ENCODE data around the gene TMEM63A.

TMEM63A gene

GRCh38 chr1:225862581-225862950 lies 19.6 kb downstream of the TMEM63A start:
- Mint-ChIP-seq H3K36me3 (ENCODE audit: low read depth) (peaks cover 26% of the 10 kb centered on the region), H3K9me3 (no peaks in the 10 kb centered on the region), H3K4me3 (no peak overlapping the region), H3K4me1 (peaks cover 24% of the 10 kb centered on the region), H3K27me3 (ENCODE audit: low read depth, poor library complexity) (no peaks in the 10 kb centered on the region), H3K27ac (no peak overlapping the region)
- DNase-seq: no peak
- TF ChIP-seq CTCF (IDR thresholded peaks at IDR 0.05): no peak

GRCh38 chr1:225861834-225862580 lies 20.2 kb downstream of the TMEM63A start:
- H3K9me3 Mint-ChIP-seq: no peaks in the 10 kb centered on the region
- no peak for TF ChIP-seq CTCF (IDR thresholded peaks at IDR 0.05)
- H3K4me3 Mint-ChIP-seq: no peak overlapping the region
- no peak for DNase-seq
- no peaks in the 10 kb centered on the region for H3K27me3 Mint-ChIP-seq (ENCODE audit: low read depth, poor library complexity)
- H3K36me3 Mint-ChIP-seq (ENCODE audit: low read depth): peaks cover 22% of the 10 kb centered on the region
- H3K4me1 Mint-ChIP-seq: peaks cover 19% of the 10 kb centered on the region
- H3K27ac Mint-ChIP-seq: no peak overlapping the region

- Mint-ChIP-seq H3K27me3 (ENCODE audit: low read depth, poor library complexity) (no peaks in the 10 kb centered on the region), H3K9me3 (no peaks in the 10 kb centered on the region), H3K4me3 (no peak overlapping the region), H3K27ac (no peak overlapping the region), H3K36me3 (ENCODE audit: low read depth) (peaks cover 14% of the 10 kb centered on the region), H3K4me1 (peaks cover 9% of the 10 kb centered on the region)
- no peak for TF ChIP-seq CTCF (IDR thresholded peaks at IDR 0.05)
- no peak for DNase-seq
Observed at GRCh38 chr1:225860876-225861441, 21.2 kb downstream of the TMEM63A start.

- Mint-ChIP-seq H3K4me3 (no peak overlapping the region), H3K27me3 (ENCODE audit: low read depth, poor library complexity) (no peaks in the 10 kb centered on the region), H3K36me3 (ENCODE audit: low read depth) (peaks cover 21% of the 10 kb centered on the region), H3K27ac (peak overlapping the region; percentile 53), H3K9me3 (no peaks in the 10 kb centered on the region), H3K4me1 (peaks cover 6% of the 10 kb centered on the region)
- TF ChIP-seq CTCF (IDR thresholded peaks at IDR 0.05): no peak
- no peak for DNase-seq
Observed at GRCh38 chr1:225860107-225860506, 22.1 kb downstream of the TMEM63A start.

- Mint-ChIP-seq H3K36me3 (ENCODE audit: low read depth) (peaks cover 28% of the 10 kb centered on the region), H3K27ac (no peak overlapping the region), H3K4me3 (no peak overlapping the region), H3K27me3 (ENCODE audit: low read depth, poor library complexity) (no peaks in the 10 kb centered on the region), H3K4me1 (peaks cover 6% of the 10 kb centered on the region), H3K9me3 (no peaks in the 10 kb centered on the region)
- no peak for DNase-seq
- no peak for TF ChIP-seq CTCF (IDR thresholded peaks at IDR 0.05)
Observed at GRCh38 chr1:225859151-225859550, 23.0 kb downstream of the TMEM63A start.

GRCh38 chr1:225857256-225857655 lies 24.9 kb downstream of the TMEM63A start:
- H3K36me3 Mint-ChIP-seq (ENCODE audit: low read depth): peaks cover 40% of the 10 kb centered on the region
- no peak for DNase-seq
- H3K9me3 Mint-ChIP-seq: no peaks in the 10 kb centered on the region
- H3K27ac Mint-ChIP-seq: no peak overlapping the region
- H3K4me1 Mint-ChIP-seq: peaks cover 6% of the 10 kb centered on the region
- no peak overlapping the region for H3K4me3 Mint-ChIP-seq
- no peak for TF ChIP-seq CTCF (IDR thresholded peaks at IDR 0.05)
- H3K27me3 Mint-ChIP-seq (ENCODE audit: low read depth, poor library complexity): peaks cover 3% of the 10 kb centered on the region
